Mucosa of rectum (tissue), 2 donors: ENCODE data around the gene INHA.

Source experiments
- H3K27ac ChIP-seq, 2 donors: one replicate each; pipeline ENCODE4 v1.7.0; 2013; ENCODE audit warnings: inconsistent platforms in 2 of 2, low read depth in 2 of 2, low read length in 2 of 2
- H3K27me3 ChIP-seq, 2 donors: one replicate each; pipeline ENCODE4 v1.7.0; 2013; ENCODE audit warnings: low read length in 2 of 2; ENCODE audit not compliant: control insufficient read depth in 2 of 2, insufficient read depth in 2 of 2
- H3K36me3 ChIP-seq, 2 donors: one replicate each; pipeline ENCODE4 v1.7.0; 2013; ENCODE audit warnings: low read length in 2 of 2; ENCODE audit not compliant: control insufficient read depth in 2 of 2, insufficient read depth in 2 of 2
- H3K4me1 ChIP-seq, 2 donors: one replicate each; pipeline ENCODE4 v1.7.0; 2013; ENCODE audit warnings: low read length in 2 of 2, mild to moderate bottlenecking in 1 of 2; ENCODE audit not compliant: control insufficient read depth in 2 of 2, insufficient read depth in 2 of 2
- H3K4me3 ChIP-seq, 2 donors: one replicate each; pipeline ENCODE4 v1.7.0; 2013; ENCODE audit warnings: low read length in 2 of 2
- H3K9ac ChIP-seq, 2 donors: one replicate each; pipeline ENCODE4 v1.7.0; 2013; ENCODE audit warnings: low read length in 2 of 2, low read depth in 1 of 2, mild to moderate bottlenecking in 1 of 2
- H3K9me3 ChIP-seq, 2 donors: one replicate each; pipeline ENCODE4 v1.7.0; 2013; ENCODE audit warnings: low read length in 2 of 2; ENCODE audit not compliant: control insufficient read depth in 2 of 2
- donor health status: healthy.
- donor health status: Normal muscosa, but diverticular disease.

The INHA gene

GRCh38 chr2:219611306-219611705 is 39.2 kb downstream of the INHA start:
- H3K9ac ChIP-seq = no peak overlapping the region
- H3K27ac ChIP-seq = no peak overlapping the region
- H3K4me1 ChIP-seq = no peaks in the 10 kb centered on the region
- no peak overlapping the region for H3K4me3 ChIP-seq
- H3K27me3 ChIP-seq = no peaks in the 10 kb centered on the region
- H3K9me3 ChIP-seq = no peaks in the 10 kb centered on the region
- H3K36me3 ChIP-seq = peaks cover 38 to 67% of the 10 kb centered on the region in 2 donors

- no peaks in the 10 kb centered on the region for H3K27me3 ChIP-seq
- H3K9ac ChIP-seq = no peak overlapping the region
- H3K27ac ChIP-seq = no peak overlapping the region
- H3K9me3 ChIP-seq = no peaks in the 10 kb centered on the region
- no peaks in the 10 kb centered on the region for H3K4me1 ChIP-seq
- H3K36me3 ChIP-seq = peaks cover 32 to 62% of the 10 kb centered on the region in 2 donors
- H3K4me3 ChIP-seq = no peak overlapping the region
Observed at GRCh38 chr2:219611866-219612576, 39.9 kb downstream of the INHA start.

GRCh38 chr2:219612577-219613286 is 40.6 kb downstream of the INHA start:
- Histone ChIP-seq H3K27ac (no peak overlapping the region), H3K9ac (no peak overlapping the region), H3K36me3 (peaks cover 30 to 57% of the 10 kb centered on the region in 2 donors), H3K4me3 (no peak overlapping the region), H3K27me3 (no peaks in the 10 kb centered on the region), H3K9me3 (no peaks in the 10 kb centered on the region), H3K4me1 (no peaks in the 10 kb centered on the region)

DNA sequence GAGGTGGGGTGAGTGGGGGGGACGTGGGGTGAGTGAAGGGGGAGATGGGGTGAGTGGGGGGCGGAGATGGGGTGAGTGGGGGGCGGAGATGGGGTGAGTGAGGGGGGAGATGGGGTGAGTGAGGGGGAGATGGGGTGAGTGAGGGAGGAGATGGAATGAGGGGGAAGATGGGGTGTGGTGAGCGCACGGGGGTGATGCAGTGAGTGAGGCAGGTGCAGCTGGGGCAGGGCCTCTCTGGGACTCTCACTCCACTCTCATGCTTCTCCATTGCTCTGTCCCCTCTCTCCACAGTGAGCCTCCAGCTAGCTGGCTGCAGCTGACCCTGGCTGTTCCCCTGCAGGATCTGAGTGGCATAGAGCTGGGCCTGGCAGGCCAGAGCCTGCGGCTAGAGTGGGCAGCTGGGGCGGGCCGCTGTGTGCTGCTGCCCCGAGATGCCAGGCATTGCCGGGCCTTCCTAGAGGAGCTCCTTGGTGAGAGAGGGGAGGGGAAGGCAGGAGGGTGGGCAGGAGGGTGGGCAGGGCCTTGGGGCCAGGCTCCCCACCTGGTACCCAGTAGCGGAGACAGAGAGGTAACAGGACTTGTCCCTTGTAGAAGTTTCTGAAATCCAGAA is 41.5 kb downstream of the INHA start:
- Histone ChIP-seq H3K36me3 (peaks cover 28 to 52% of the 10 kb centered on the region in 2 donors), H3K27ac (no peak overlapping the region), H3K27me3 (no peaks in the 10 kb centered on the region), H3K9ac (no peak overlapping the region), H3K9me3 (no peaks in the 10 kb centered on the region), H3K4me1 (no peaks in the 10 kb centered on the region), H3K4me3 (no peak overlapping the region)

DNA sequence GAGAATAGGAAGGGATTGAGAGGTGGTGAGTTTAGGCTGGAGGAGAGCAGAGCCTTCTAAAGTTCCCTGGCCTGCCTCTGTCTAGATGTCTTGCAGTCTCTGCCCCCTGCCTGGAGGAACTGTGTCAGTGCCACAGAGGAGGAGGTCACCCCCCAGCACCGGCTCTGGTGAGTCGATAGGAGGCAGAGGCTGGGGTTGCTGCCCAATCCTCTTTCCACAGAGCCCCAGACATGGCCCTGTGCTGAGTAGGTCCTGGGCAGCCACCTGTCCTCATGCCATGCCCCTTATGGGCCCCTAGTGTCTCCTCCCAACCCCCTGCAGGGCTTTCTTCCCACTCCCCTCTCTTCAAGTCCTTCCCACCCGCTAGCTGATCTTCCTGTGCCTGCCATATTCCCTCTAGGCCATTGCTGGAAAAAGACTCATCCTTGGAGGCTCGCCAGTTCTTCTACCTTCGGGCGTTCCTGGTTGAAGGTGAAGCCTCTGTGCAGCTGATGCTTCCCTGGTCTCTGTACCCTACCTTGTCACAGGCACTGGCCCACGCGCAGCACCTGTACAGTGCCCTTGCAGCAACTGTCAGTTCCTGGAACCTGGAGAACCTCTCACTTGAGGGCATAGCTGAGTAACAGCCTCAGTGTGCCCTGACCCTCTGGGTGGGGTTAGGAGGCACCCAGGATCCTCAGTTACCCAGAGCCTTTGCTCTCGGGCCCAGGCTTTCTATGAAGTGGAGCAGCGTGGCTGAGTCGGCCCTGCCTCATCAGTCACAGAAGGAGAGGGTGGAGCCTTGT is 42.2 kb downstream of the INHA start:
- Histone ChIP-seq H3K27me3 (no peaks in the 10 kb centered on the region), H3K4me1 (no peaks in the 10 kb centered on the region), H3K36me3 (peaks cover 25 to 46% of the 10 kb centered on the region in 2 donors), H3K4me3 (no peak overlapping the region), H3K9me3 (no peaks in the 10 kb centered on the region), H3K27ac (no peak overlapping the region), H3K9ac (no peak overlapping the region)

DNA sequence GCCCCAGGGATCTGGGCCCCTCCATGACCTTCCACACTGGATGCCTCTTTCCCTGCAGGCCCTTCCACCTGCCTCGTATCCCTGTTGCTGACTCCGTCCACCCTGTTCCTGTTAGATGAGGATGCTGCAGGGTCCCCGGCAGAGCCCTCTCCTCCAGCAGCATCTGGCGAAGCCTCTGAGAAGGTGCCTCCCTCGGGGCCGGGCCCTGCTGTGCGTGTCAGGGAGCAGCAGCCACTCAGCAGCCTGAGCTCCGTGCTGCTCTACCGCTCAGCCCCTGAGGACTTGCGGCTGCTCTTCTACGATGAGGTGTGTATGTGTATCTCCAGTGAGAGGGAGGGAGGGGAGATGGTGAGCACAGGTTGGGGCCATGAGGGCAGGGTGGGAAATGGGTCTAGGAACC is 42.9 kb downstream of the INHA start:
- H3K9ac ChIP-seq = no peak overlapping the region
- H3K4me1 ChIP-seq = no peaks in the 10 kb centered on the region
- H3K36me3 ChIP-seq = peaks cover 20 to 42% of the 10 kb centered on the region in 2 donors
- no peak overlapping the region for H3K27ac ChIP-seq
- H3K4me3 ChIP-seq = no peak overlapping the region
- no peaks in the 10 kb centered on the region for H3K9me3 ChIP-seq
- no peaks in the 10 kb centered on the region for H3K27me3 ChIP-seq

GRCh38 chr2:219615894-219616293 is 43.8 kb downstream of the INHA start:
- Histone ChIP-seq H3K9ac (no peak overlapping the region), H3K4me3 (no peak overlapping the region), H3K27ac (no peak overlapping the region), H3K36me3 (peaks cover 20 to 39% of the 10 kb centered on the region in 2 donors), H3K27me3 (no peaks in the 10 kb centered on the region), H3K9me3 (no peaks in the 10 kb centered on the region), H3K4me1 (no peaks in the 10 kb centered on the region)

DNA sequence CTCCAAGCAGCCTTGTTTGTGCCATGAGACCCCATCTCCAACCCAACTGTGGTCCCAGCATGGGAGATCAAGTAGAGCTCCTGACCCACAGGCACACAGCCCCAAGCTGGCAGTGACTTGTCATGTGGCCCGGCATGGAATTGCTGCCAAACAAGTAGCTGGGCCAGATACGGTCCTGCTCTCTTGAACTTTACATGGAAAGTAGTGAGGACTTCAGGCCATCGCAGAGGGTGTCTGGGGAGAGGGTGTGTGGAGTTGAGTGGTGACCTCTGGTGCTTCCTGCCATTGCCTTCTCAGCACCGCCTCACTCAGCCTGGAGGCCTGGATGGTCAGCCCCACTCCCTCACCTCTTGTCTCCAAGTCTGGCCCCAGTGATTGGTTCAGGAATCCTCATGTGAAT is 44.4 kb downstream of the INHA start:
- Histone ChIP-seq H3K9me3 (no peaks in the 10 kb centered on the region), H3K27me3 (no peaks in the 10 kb centered on the region), H3K27ac (no peak overlapping the region), H3K4me1 (no peaks in the 10 kb centered on the region), H3K4me3 (no peak overlapping the region), H3K9ac (no peak overlapping the region), H3K36me3 (peaks cover 20 to 36% of the 10 kb centered on the region in 2 donors)

DNA sequence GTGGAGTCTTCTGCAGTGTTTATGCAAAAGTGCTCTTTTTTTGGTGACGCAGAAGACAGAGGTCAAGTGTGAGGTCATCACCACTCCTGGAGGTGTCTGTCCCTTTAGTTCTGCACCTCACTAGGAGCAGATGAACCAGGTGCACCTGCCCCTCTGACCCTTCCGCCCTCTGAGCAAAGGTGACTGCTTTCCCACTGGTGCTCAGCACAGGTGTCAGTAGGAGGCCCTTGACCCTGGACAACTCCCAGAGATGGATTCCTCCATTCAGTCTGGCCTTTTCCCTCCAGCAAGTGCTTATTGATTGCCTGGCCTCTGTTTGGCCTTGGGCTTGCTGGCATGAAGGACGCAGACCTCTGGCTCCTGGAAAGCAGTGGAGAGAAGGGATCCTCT is 46.6 kb downstream of the INHA start:
- Histone ChIP-seq H3K4me1 (no peaks in the 10 kb centered on the region), H3K9ac (no peak overlapping the region), H3K36me3 (peaks cover 14 to 25% of the 10 kb centered on the region in 2 donors), H3K27ac (no peak overlapping the region), H3K27me3 (no peaks in the 10 kb centered on the region), H3K4me3 (no peak overlapping the region), H3K9me3 (no peaks in the 10 kb centered on the region)

- Histone ChIP-seq H3K9me3 (no peaks in the 10 kb centered on the region), H3K27me3 (no peaks in the 10 kb centered on the region), H3K4me3 (no peak overlapping the region), H3K36me3 (peaks cover 11 to 22% of the 10 kb centered on the region in 2 donors), H3K9ac (no peak overlapping the region), H3K4me1 (no peaks in the 10 kb centered on the region), H3K27ac (no peak overlapping the region)
Observed at GRCh38 chr2:219619235-219619634, 47.1 kb downstream of the INHA start.
